ENCODE measurements around the gene MAGEH1.

DNA sequence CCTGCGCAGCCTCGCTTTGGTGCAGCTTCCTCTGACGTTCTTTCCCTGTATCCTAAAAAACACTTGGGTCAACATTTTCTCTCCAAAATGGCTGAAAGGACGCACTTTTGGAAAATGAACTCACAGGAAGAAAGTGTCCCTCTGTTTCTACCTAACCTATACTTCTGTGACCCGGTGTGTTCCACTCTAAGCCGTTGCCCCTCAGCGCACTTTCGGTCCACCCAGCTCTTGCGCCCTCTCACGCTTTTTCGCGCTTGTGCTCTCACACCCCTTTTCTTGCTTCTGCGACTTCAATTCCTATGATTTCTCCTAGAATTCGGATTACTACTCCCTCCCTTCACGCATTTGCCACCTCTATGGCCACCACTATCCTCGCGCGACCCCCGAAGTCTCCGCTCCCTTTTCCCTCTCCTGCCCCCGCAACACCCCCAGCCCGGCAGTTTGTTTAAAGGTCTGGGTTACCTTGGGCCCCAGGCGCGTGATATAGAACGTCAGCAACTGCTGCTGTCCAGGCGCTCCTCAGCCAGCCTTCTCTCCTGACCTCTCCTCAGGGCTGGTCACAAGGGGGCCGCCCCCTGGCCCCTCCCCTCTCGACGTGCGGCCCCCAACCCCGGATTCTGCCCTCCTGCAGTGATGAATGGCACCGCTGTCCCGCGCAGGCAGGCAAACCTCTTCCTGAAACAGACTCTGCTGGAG lies 37.5 kb downstream of the MAGEH1 start, which contains the start of gene USP51:
- TF ChIP-seq, protein P1, sequence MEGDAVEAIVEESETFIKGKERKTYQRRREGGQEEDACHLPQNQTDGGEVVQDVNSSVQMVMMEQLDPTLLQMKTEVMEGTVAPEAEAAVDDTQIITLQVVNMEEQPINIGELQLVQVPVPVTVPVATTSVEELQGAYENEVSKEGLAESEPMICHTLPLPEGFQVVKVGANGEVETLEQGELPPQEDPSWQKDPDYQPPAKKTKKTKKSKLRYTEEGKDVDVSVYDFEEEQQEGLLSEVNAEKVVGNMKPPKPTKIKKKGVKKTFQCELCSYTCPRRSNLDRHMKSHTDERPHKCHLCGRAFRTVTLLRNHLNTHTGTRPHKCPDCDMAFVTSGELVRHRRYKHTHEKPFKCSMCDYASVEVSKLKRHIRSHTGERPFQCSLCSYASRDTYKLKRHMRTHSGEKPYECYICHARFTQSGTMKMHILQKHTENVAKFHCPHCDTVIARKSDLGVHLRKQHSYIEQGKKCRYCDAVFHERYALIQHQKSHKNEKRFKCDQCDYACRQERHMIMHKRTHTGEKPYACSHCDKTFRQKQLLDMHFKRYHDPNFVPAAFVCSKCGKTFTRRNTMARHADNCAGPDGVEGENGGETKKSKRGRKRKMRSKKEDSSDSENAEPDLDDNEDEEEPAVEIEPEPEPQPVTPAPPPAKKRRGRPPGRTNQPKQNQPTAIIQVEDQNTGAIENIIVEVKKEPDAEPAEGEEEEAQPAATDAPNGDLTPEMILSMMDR (IDR thresholded peaks at IDR 0.05; ENCODE audit: low read depth, low read length): peak; percentile 34
- TF ChIP-seq EZH2phosphoT487 (IDR thresholded peaks at IDR 0.05; ENCODE audit: low read depth): no peak
